Thyroid gland (tissue), 4 donors: ENCODE results near the gene UBXN4.

Experiments used
- POLR2A ChIP-seq, 2 donors: fragments of 450-650 bp; IDR thresholded peaks; one replicate each; pipeline ENCODE4 v1.6.1; 2017; ENCODE audit warnings: antibody characterized with exemption in 2 of 2, mild to moderate bottlenecking in 2 of 2, moderate library complexity in 1 of 2
- TF ChIP-seq, protein P1 (sequence below), 6 experiments: fragments of 200-600 bp in 3 of 6; fragments of 450-650 bp in 3 of 6; sonication (generic) in 3 of 6; IDR thresholded peaks; one replicate each; pipeline ENCODE4 v1.5.1; 2016 to 2019; ENCODE audit warnings: antibody characterized with exemption in 6 of 6, mild to moderate bottlenecking in 2 of 6, inconsistent platforms in 1 of 6, moderate library complexity in 1 of 6

DNA sequence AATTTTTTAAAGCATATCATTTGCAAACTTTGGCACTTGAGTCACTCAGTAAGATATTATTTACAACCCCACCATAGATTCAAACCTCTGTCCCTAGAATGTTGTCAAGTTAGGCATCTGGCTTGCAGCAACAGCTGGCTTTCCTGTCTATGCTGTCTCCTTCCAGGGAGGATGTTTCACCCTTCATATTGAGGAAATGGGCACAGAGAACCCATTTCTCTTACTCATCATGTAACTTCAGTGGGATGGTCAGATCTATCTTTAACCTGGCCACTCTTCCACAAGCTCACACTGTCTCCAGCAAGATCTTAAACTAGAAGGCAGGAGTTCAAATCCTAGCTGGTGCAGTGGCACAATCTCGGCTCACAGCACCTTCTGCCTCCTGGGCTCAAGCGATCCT is 79.5 kb downstream of the UBXN4 start:
- TF ChIP-seq, protein P1, sequence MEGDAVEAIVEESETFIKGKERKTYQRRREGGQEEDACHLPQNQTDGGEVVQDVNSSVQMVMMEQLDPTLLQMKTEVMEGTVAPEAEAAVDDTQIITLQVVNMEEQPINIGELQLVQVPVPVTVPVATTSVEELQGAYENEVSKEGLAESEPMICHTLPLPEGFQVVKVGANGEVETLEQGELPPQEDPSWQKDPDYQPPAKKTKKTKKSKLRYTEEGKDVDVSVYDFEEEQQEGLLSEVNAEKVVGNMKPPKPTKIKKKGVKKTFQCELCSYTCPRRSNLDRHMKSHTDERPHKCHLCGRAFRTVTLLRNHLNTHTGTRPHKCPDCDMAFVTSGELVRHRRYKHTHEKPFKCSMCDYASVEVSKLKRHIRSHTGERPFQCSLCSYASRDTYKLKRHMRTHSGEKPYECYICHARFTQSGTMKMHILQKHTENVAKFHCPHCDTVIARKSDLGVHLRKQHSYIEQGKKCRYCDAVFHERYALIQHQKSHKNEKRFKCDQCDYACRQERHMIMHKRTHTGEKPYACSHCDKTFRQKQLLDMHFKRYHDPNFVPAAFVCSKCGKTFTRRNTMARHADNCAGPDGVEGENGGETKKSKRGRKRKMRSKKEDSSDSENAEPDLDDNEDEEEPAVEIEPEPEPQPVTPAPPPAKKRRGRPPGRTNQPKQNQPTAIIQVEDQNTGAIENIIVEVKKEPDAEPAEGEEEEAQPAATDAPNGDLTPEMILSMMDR (IDR thresholded peaks at IDR 0.05): no peak
- no peak for TF ChIP-seq POLR2A (IDR thresholded peaks at IDR 0.05)
